Activated B cell treated with CpG ODN at 0.5 μM for 24 hours (primary cell): ENCODE results near the gene CALHM6. TPM values are rescaled to one million over a fixed set of nuclear protein-coding genes. Genes with fewer than 3 reads are reported as not detected.

Experiments used
- ATAC-seq: fragments of 200-7000 bp; cut with Tn5 transposase; one replicate; pipeline ENCODE4 v1.10.0; 2021; ENCODE audit warnings: low read depth, mild to moderate bottlenecking, moderate library complexity
- CTCF ChIA-PET: fragments of 350-600 bp; sonication (Branson Sonifier 250); formaldehyde crosslinking; loops from one replicate; lab custom pipeline; 2021; ENCODE audit warnings: antibody characterized with exemption; lab: Charles Lee
- POLR2A ChIA-PET: fragments of 350-600 bp; sonication (Branson Sonifier 250); formaldehyde crosslinking; loops from one replicate; lab custom pipeline; 2021; ENCODE audit warnings: antibody characterized with exemption; lab: Charles Lee
- DNase-seq: peaks from one replicate; pipeline ENCODE4 v3.0.0; 2022
- H3K27ac Mint-ChIP-seq: one replicate; pipeline ENCODE4 v1.8.0; 2020; ENCODE audit warnings: mixed read lengths
- H3K27me3 Mint-ChIP-seq: one replicate; pipeline ENCODE4 v1.8.0; 2021; ENCODE audit warnings: mixed read lengths
- H3K36me3 Mint-ChIP-seq: one replicate; pipeline ENCODE4 v1.8.0; 2021; ENCODE audit warnings: low read depth, mixed read lengths
- H3K4me1 Mint-ChIP-seq: one replicate; pipeline ENCODE4 v1.8.0; 2021; ENCODE audit warnings: mixed read lengths
- H3K4me3 Mint-ChIP-seq: one replicate; pipeline ENCODE4 v1.8.0; 2020; ENCODE audit warnings: mild to moderate bottlenecking, mixed read lengths
- H3K9me3 Mint-ChIP-seq: one replicate; pipeline ENCODE4 v1.8.0; 2020; ENCODE audit warnings: mixed read lengths
- intact Hi-C: fragments of 100-400 bp; cut with micrococcal nuclease; formaldehyde crosslinking; loops from one replicate; pipeline ENCODE4 v1.15.1; 2024
- total RNA-seq: library from RNA; stranded (reverse); gene quantifications from 2 replicates; pipeline ENCODE4 v1.2.3, GENCODE V29; 2022
- TF ChIP-seq, protein P1 (sequence below): fragments of 200-600 bp; IDR thresholded peaks from one replicate; pipeline ENCODE4 v1.8.0; 2022; ENCODE audit warnings: antibody characterized with exemption, mild to moderate bottlenecking

Gene CALHM6
- 15.0 and 16.5 TPM in 2 replicates for total RNA-seq

DNA sequence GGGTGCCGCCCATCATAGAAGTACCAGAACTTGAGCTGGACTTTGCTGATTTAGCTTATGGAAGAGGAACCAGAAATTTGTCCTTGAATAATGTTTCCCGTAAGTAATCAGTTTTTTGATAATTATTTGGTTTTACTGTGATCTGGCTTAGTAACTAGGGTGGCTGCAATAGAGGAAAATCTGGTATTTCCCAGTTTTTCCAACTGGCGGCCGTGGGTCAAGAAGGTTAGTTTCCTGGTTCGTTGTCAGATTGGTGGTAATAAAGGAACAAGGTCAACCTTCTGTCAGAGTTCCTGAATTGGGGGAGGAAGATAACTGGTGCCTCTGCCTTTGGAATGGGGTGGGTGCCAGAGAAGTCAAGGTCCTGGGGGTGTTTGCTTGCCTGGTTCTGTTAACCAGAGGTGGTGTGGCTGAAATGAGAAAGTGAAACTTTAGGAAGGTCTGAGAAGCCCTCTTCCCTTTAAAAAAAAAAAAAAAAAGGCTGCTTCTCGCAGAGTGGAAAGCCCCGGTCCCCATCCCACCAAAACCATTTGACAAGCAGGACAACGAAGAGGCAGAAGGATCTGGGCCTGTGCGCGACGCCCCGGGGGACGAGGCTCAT lies at the start of gene CALHM6:
Gene CALHM6 (plus strand): TSS at position 45 of the 601 bp plus-strand sequence. CDS start 555 bp downstream, at position 600.
- TF ChIP-seq, protein P1, sequence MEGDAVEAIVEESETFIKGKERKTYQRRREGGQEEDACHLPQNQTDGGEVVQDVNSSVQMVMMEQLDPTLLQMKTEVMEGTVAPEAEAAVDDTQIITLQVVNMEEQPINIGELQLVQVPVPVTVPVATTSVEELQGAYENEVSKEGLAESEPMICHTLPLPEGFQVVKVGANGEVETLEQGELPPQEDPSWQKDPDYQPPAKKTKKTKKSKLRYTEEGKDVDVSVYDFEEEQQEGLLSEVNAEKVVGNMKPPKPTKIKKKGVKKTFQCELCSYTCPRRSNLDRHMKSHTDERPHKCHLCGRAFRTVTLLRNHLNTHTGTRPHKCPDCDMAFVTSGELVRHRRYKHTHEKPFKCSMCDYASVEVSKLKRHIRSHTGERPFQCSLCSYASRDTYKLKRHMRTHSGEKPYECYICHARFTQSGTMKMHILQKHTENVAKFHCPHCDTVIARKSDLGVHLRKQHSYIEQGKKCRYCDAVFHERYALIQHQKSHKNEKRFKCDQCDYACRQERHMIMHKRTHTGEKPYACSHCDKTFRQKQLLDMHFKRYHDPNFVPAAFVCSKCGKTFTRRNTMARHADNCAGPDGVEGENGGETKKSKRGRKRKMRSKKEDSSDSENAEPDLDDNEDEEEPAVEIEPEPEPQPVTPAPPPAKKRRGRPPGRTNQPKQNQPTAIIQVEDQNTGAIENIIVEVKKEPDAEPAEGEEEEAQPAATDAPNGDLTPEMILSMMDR, result no peak
- intact Hi-C loops, result loop anchor here (5.0 to 10.0 kb wide), 4 partner anchors 69 to 447 kb away; partner anchors contain the start of genes KPNA5 and NT5DC1
- Mint-ChIP-seq H3K27ac (peak within 1 kb of the TSS; percentile 93), H3K36me3 (no peaks in the 10 kb centered on the region), H3K4me1 (peaks cover 52% of the 10 kb centered on the region), H3K9me3 (no peaks in the 10 kb centered on the region), H3K4me3 (peak within 1 kb of the TSS; percentile 84), H3K27me3 (no peaks in the 10 kb centered on the region)
- ChIA-PET CTCF (interaction anchor here (1.2 to 1.8 kb wide), 2 partner anchors 17 to 174 kb away, joined by 4 to 7 read pairs; no protein-coding TSS in a partner anchor), POLR2A (interaction anchor here (1.3 to 2.4 kb wide), 5 partner anchors 14 to 182 kb away, joined by 3 to 8 read pairs (median 4); partner anchors contain the start of genes RWDD1 and TSPYL1)
- DNase-seq (no peak), ATAC-seq (peak; percentile 5)

DNA sequence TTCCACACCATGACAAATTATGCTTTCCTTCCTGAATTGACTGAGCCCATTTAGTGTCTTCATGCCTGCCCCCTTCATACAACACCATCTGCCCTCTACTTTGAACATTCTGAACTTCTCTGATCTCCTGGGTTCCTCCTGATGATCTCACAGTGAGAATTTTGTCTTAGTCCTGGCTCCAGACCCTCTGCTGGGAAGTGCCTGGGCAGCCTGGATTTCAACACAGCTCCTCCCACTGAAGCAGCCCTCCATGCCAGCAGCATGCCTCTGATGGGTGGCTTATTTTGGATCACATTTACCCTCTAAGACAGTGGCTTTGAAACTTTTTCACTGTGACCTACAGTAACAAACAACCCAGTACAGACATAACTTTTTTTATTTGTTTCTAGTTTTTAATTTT lies 48.9 kb upstream of the CALHM6 start:
- Mint-ChIP-seq H3K36me3 (peaks cover 9% of the 10 kb centered on the region), H3K4me3 (no peak overlapping the region), H3K27me3 (no peaks in the 10 kb centered on the region), H3K27ac (peak overlapping the region; percentile 14), H3K4me1 (peaks cover 51% of the 10 kb centered on the region), H3K9me3 (no peaks in the 10 kb centered on the region)
- ATAC-seq (no peak), DNase-seq (no peak)
- POLR2A ChIA-PET, result no interaction called here
- TF ChIP-seq, protein P1, result no peak
- intact Hi-C loops, result no loop called here
- CTCF ChIA-PET, result interaction anchor here (1.1 kb wide), 1 partner anchor 125 kb away, joined by 5 read pairs; no protein-coding TSS in a partner anchor

DNA sequence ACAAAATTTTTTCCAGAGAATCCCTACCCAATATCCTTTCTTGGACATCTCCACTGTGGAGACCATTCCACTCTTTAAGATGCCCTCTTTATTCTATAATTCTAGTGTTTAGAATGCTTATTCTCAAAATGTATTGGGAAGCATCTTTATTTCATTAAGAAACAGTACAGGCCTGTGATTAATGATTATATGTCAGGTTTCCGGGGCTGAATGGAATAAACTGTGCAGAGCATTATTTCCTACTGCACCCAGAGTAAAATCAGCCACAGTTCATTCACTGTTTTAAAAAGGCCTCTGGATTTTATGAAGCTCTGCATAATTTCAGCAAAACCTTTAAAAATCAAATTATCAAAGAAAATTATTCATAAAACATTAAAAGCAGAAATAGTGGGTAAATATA lies 47.8 kb upstream of the CALHM6 start:
- peaks cover 9% of the 10 kb centered on the region for H3K36me3 Mint-ChIP-seq
- peaks cover 41% of the 10 kb centered on the region for H3K4me1 Mint-ChIP-seq
- H3K4me3 Mint-ChIP-seq, result no peak overlapping the region
- CTCF ChIA-PET, result no interaction called here
- POLR2A ChIA-PET, result no interaction called here
- no peak for ATAC-seq
- H3K27ac Mint-ChIP-seq, result no peak overlapping the region
- no peaks in the 10 kb centered on the region for H3K27me3 Mint-ChIP-seq
- no peak for DNase-seq
- no peaks in the 10 kb centered on the region for H3K9me3 Mint-ChIP-seq
- TF ChIP-seq, protein P1, result no peak
- intact Hi-C loops, result no loop called here

DNA sequence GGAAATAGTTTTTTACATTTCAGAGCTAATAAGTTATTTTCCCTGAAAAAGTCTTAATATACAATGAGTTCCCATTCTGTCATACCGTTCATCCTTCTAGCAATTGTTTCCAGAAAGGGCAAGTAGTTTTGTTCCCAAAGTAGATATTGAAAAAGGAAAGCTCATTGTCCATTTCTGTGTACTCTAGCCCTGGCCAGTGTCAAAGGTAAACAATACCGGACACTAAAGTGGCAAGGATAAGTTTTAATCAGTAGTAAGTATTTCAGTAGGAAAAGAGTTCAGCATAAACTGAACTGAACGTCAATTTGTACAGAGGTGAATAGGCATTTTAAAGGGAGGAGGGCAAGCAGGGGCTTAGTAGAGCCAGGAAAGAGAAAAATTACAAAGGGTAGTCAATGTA lies 43.5 kb upstream of the CALHM6 start:
- ChIA-PET CTCF (interaction anchor here (1.2 kb wide), 1 partner anchor 143 kb away, joined by 3 read pairs; no protein-coding TSS in a partner anchor), POLR2A (no interaction called here)
- Mint-ChIP-seq H3K4me3 (no peak overlapping the region), H3K4me1 (peaks cover 6% of the 10 kb centered on the region), H3K9me3 (no peaks in the 10 kb centered on the region), H3K27ac (no peak overlapping the region), H3K27me3 (no peaks in the 10 kb centered on the region), H3K36me3 (peaks cover 9% of the 10 kb centered on the region)
- no peak for DNase-seq
- TF ChIP-seq, protein P1, result no peak
- no peak for ATAC-seq
- intact Hi-C loops, result no loop called here

DNA sequence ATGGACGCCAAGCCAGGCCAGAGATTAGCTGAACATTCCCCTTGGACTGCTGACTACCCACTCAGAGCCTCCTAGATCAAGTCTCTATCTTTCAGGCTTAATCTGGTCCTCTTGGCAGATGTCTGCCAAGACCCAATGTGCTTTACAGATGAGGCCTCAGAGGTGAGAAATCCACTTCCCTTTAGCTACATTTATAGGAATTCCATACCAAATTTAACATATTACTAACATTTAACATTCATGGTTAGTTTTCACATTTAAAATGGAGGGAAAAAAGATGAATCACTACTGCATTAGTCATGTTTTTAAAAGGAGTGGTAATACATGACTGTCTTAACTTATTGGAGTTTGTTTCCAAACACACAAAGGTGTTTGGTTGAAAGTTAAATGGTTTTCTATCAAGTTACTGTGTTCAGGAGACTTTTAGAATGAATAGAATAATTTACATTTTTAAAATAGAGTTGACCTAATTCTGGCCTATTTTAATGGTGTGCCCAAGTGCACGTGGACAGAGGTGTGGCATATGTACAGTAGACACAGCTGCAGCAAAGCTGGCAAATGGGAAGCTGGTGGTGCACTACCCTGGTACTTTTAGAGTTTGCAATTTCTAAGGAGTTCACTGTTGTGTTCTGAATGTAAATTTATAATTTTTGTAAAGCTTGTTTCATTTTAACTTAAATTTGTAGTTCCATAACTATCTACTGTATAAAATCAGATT lies 41.9 kb upstream of the CALHM6 start:
- ChIA-PET CTCF (no interaction called here), POLR2A (no interaction called here)
- intact Hi-C loops, result no loop called here

More for the DNA sequence above, 41.9 kb upstream of the CALHM6 start:
- no peaks in the 10 kb centered on the region for H3K27me3 Mint-ChIP-seq
- H3K4me1 Mint-ChIP-seq, result peaks cover 3% of the 10 kb centered on the region
- no peak overlapping the region for H3K4me3 Mint-ChIP-seq
- DNase-seq (no peak), ATAC-seq (no peak)
- H3K36me3 Mint-ChIP-seq, result peaks cover 9% of the 10 kb centered on the region
- H3K27ac Mint-ChIP-seq, result no peak overlapping the region
- TF ChIP-seq, protein P1, result no peak
- H3K9me3 Mint-ChIP-seq, result no peaks in the 10 kb centered on the region
